Measurements from ENCODE around the gene ZRANB1. TPM values are rescaled to one million over a fixed set of nuclear protein-coding genes. Genes with fewer than 3 reads are reported as not detected.

Gene ZRANB1
- total and polyA plus RNA-seq, 2 donors from 2014 or later = 8.9 to 17.5 TPM

DNA sequence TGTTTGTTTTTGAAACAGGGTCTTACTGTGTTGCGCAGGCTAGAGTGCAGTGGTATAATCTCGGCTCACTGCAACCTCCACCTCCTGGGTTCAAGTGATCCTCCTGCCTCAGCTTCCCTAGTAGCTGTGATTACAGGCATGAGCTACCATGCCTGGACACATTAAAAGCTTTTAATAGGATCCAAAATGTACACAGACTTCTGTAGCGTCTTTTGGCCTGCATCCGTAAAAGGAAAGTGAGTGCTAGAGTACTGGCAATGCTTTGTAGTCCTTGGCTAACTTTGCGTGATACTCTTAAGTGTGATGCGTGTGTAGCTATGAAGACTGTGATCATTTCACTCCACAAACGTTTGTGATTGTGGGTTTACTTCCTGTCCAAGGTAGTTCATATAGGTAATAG is 13.3 kb downstream of the ZRANB1 start:
- Histone ChIP-seq H3K4me3 (ENCODE audit: low read length in 3 of 3) (no peak overlapping the region), H3K27ac (ENCODE audit: low read depth in 2 of 2, low read length in 2 of 2) (no peak overlapping the region), H3K27me3 (ENCODE audit: control insufficient read depth, insufficient read depth, low read length) (no peaks in the 10 kb centered on the region), H3K4me1 (ENCODE audit: control insufficient read depth in 2 of 3, insufficient read depth in 2 of 3, low read depth in 1 of 3, low read length in 3 of 3) (peaks cover 0 to 6% (median 0%) of the 10 kb centered on the region in 3 donors), H3K9ac (ENCODE audit: low read length in 3 of 3) (no peak overlapping the region), H3K9me3 (ENCODE audit: control insufficient read depth in 2 of 3, insufficient read depth in 1 of 3, low read length in 3 of 3) (no peaks in the 10 kb centered on the region), H3K36me3 (ENCODE audit: control insufficient read depth in 2 of 3, insufficient read depth in 3 of 3, low read length in 3 of 3) (no peaks in the 10 kb centered on the region)
- FAIRE-seq (no peak), DNase-seq (no peak)
- intact Hi-C loops (cut with DNase I) = no loop called here
- TF ChIP-seq, protein P1, sequence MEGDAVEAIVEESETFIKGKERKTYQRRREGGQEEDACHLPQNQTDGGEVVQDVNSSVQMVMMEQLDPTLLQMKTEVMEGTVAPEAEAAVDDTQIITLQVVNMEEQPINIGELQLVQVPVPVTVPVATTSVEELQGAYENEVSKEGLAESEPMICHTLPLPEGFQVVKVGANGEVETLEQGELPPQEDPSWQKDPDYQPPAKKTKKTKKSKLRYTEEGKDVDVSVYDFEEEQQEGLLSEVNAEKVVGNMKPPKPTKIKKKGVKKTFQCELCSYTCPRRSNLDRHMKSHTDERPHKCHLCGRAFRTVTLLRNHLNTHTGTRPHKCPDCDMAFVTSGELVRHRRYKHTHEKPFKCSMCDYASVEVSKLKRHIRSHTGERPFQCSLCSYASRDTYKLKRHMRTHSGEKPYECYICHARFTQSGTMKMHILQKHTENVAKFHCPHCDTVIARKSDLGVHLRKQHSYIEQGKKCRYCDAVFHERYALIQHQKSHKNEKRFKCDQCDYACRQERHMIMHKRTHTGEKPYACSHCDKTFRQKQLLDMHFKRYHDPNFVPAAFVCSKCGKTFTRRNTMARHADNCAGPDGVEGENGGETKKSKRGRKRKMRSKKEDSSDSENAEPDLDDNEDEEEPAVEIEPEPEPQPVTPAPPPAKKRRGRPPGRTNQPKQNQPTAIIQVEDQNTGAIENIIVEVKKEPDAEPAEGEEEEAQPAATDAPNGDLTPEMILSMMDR (IDR thresholded peaks at IDR 0.05; ENCODE audit: borderline replicate concordance, extremely low read depth, insufficient read depth) = no peak

DNA sequence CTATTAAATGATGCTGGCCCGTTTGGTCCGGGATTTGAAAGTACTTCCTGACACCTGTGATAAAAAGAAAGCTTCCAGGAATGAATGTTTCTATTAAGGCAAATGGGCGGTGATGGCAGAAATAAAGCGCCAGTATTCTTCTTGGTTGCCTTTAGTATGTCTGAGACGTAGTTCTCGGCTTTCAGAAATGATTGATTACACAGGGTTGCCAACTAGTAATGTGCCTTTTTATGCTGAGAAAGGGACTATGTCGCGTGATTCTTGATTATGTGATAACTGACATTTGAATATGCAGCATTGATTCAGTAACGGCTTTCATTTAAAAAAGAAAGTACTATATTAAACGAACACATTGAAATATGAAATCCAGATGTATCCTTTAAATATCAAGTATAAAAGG is 13.9 kb downstream of the ZRANB1 start:
- Histone ChIP-seq H3K9ac (ENCODE audit: low read length in 3 of 3) (no peak overlapping the region), H3K4me1 (ENCODE audit: control insufficient read depth in 2 of 3, insufficient read depth in 2 of 3, low read depth in 1 of 3, low read length in 3 of 3) (peaks cover 0 to 6% (median 0%) of the 10 kb centered on the region in 3 donors), H3K27me3 (ENCODE audit: control insufficient read depth, insufficient read depth, low read length) (no peaks in the 10 kb centered on the region), H3K36me3 (ENCODE audit: control insufficient read depth in 2 of 3, insufficient read depth in 3 of 3, low read length in 3 of 3) (no peaks in the 10 kb centered on the region), H3K9me3 (ENCODE audit: control insufficient read depth in 2 of 3, insufficient read depth in 1 of 3, low read length in 3 of 3) (no peaks in the 10 kb centered on the region), H3K4me3 (ENCODE audit: low read length in 3 of 3) (no peak overlapping the region), H3K27ac (ENCODE audit: low read depth in 2 of 2, low read length in 2 of 2) (no peak overlapping the region)
- FAIRE-seq (no peak), DNase-seq (no peak)
- TF ChIP-seq, protein P1 (IDR thresholded peaks at IDR 0.05; ENCODE audit: borderline replicate concordance, extremely low read depth, insufficient read depth) = no peak
- intact Hi-C loops (cut with DNase I) = no loop called here

DNA sequence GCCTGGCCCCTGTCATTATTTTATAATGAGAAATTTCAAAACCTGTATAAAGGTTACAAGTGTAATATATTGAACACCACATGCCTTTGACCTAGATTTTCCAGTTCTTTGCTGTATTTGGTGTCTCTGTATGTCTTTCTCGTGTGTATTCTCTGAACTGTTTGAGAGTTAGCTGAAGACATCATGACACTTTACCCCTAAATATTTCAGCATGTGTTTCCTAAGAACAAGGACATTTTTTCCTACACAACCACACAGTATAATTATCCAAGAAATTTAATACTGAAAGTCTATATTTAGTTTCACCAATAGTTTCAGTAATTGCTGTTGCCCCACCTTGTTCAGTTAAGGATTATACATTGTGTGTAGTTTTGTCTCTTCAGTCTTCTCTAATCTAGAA is 14.8 kb downstream of the ZRANB1 start:
- H3K9me3 ChIP-seq (ENCODE audit: control insufficient read depth in 2 of 3, insufficient read depth in 1 of 3, low read length in 3 of 3) = no peaks in the 10 kb centered on the region
- DNase-seq (no peak), FAIRE-seq (no peak)
- no peak overlapping the region for H3K4me3 ChIP-seq (ENCODE audit: low read length in 3 of 3)
- intact Hi-C loops (cut with DNase I) = no loop called here
- H3K36me3 ChIP-seq (ENCODE audit: control insufficient read depth in 2 of 3, insufficient read depth in 3 of 3, low read length in 3 of 3) = no peaks in the 10 kb centered on the region
- no peaks in the 10 kb centered on the region for H3K27me3 ChIP-seq (ENCODE audit: control insufficient read depth, insufficient read depth, low read length)
- H3K27ac ChIP-seq (ENCODE audit: low read depth in 2 of 2, low read length in 2 of 2) = no peak overlapping the region
- TF ChIP-seq, protein P1 (IDR thresholded peaks at IDR 0.05; ENCODE audit: borderline replicate concordance, extremely low read depth, insufficient read depth) = no peak
- H3K4me1 ChIP-seq (ENCODE audit: control insufficient read depth in 2 of 3, insufficient read depth in 2 of 3, low read depth in 1 of 3, low read length in 3 of 3) = peaks cover 0 to 6% (median 0%) of the 10 kb centered on the region in 3 donors
- no peak overlapping the region for H3K9ac ChIP-seq (ENCODE audit: low read length in 3 of 3)

DNA sequence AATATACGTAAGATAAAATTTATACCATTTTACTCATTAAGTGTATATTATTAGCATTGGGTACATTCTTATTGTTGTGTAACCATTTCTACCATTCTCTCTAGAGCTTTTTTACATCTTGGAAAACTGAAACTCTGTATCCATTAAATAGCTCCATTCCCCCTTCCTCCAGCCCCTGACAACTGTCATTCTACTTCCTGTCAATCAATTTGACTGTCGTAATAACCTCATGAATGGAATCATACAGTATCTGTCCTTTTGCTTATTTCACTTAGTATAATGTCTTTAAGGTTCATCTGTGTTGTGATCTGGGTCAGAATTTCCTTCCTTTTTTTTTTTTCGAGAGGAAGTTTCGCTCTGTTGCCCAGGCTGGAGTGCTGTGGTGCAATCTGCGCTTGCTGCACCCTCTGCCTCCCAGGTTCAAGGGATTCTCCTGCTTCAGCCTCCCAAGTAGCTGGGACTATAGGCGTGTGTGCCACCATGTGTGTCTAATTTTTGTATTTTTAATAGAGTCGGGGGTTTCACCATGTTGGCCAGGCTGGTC is 15.6 kb downstream of the ZRANB1 start:
- Histone ChIP-seq H3K4me3 (ENCODE audit: low read length in 3 of 3) (no peak overlapping the region), H3K27ac (ENCODE audit: low read depth in 2 of 2, low read length in 2 of 2) (no peak overlapping the region), H3K4me1 (ENCODE audit: control insufficient read depth in 2 of 3, insufficient read depth in 2 of 3, low read depth in 1 of 3, low read length in 3 of 3) (peaks cover 0 to 6% (median 0%) of the 10 kb centered on the region in 3 donors), H3K27me3 (ENCODE audit: control insufficient read depth, insufficient read depth, low read length) (no peaks in the 10 kb centered on the region), H3K9me3 (ENCODE audit: control insufficient read depth in 2 of 3, insufficient read depth in 1 of 3, low read length in 3 of 3) (no peaks in the 10 kb centered on the region), H3K9ac (ENCODE audit: low read length in 3 of 3) (no peak overlapping the region), H3K36me3 (ENCODE audit: control insufficient read depth in 2 of 3, insufficient read depth in 3 of 3, low read length in 3 of 3) (no peaks in the 10 kb centered on the region)
- DNase-seq (no peak), FAIRE-seq (no peak)
- TF ChIP-seq, protein P1 (IDR thresholded peaks at IDR 0.05; ENCODE audit: borderline replicate concordance, extremely low read depth, insufficient read depth) = no peak
- intact Hi-C loops (cut with DNase I) = no loop called here
